T1000 (cell line): ENCODE results near the gene OR14C36.
"Not testable (repeated sequence)": the region's sequence is repeated elsewhere in the genome, so short reads cannot be mapped to it uniquely, and the experiment has no call there.

Experiments
- DNase-seq: peaks from one replicate; lab custom pipeline; 2025; ENCODE audit warnings: mixed read lengths; lab: John Stamatoyannopoulos, UW

The OR14C36 gene

GRCh38 chr1:248348475-248348874 is at the start of gene OR14C36:
TSS of gene OR14C36 (plus strand) at chr1:248348775. CDS start at chr1:248348775, 0 bp downstream.
- no peak for DNase-seq

DNA sequence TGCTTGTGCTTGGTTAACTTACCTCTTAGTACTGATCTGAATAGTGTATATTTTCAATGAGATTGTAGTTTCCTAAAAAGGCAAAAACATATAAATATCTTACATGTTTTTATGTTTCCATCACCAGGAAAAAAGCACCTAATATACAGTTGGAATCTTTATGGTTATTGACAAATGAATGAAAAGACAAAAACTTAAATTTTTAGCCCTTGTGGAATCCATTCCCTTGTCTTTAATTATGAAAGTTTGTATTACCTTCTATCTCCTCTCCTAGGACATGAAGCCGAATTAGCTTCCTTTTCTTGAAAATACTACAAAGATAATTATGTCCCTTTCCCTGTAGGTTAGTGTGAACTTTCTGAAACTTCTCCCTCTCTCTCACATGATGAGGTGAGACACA is 45.3 kb upstream of the OR14C36 start, which contains the start of gene OR2T12:
Gene OR2T12, minus strand, starts transcription at position 101 of the 400 bp plus-strand sequence. CDS start 7,846 bp downstream, outside the sequence.
- DNase-seq: no peak

GRCh38 chr1:248305672-248306071 is 42.9 kb upstream of the OR14C36 start:
- DNase-seq: not testable (repeated sequence)

- DNase-seq: no peak
Measured at GRCh38 chr1:248306103-248306502, 42.5 kb upstream of the OR14C36 start.

GRCh38 chr1:248306740-248307139 is 41.8 kb upstream of the OR14C36 start:
- not testable (repeated sequence) for DNase-seq

GRCh38 chr1:248316796-248317195 is 31.8 kb upstream of the OR14C36 start:
- no peak for DNase-seq

DNA sequence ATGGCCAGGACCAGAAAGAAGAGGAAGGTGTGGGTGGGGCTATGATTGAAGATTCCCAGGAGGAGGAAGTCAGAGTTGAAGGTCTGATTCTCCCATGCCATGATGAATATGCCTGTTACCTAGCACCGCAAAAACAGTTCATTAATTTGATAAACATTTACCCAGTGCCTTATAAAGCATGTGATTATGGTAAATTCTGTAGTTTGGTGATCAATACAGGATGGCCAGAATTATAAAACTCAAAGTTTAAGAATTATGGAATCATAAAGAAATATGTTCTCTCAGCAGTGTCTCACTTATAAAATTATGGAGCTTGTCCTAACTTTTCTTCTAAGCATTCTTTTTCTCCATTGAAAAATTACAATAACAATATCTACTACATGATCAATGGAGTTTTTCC is 24.1 kb upstream of the OR14C36 start, which contains the start of gene OR2M7:
Gene OR2M7, minus strand, starts transcription at position 101 of the 400 bp plus-strand sequence. Its CDS starts 0 bp downstream, at position 101.
- DNase-seq: no peak

GRCh38 chr1:248343451-248343850 is 5.1 kb upstream of the OR14C36 start:
- DNase-seq: no peak

DNA sequence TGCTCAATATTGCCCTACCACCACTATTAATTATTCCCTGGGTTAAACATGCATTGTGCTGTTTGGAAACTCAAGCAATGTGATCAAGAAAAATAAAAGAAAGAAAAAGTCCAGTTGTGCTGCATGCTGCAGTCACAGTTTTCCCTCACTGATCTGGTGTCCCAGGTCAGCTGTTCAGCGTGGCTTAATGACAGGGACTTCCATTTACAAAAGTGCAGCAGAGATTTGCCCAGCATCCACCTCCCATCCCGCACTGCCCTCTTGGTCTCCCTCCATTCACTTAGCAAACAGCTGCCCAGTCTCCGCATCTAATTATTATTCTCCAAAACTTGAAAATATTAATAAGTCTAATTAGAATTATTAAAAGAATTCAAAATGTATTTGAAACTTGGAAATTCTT is 10.8 kb downstream of the OR14C36 start:
- DNase-seq: no peak

GRCh38 chr1:248361121-248361715 is 12.6 kb downstream of the OR14C36 start, which contains the start of gene OR2T4:
TSS of gene OR2T4 (plus strand) at chr1:248361665. CDS start at chr1:248361665, 0 bp downstream.
- no peak for DNase-seq

DNA sequence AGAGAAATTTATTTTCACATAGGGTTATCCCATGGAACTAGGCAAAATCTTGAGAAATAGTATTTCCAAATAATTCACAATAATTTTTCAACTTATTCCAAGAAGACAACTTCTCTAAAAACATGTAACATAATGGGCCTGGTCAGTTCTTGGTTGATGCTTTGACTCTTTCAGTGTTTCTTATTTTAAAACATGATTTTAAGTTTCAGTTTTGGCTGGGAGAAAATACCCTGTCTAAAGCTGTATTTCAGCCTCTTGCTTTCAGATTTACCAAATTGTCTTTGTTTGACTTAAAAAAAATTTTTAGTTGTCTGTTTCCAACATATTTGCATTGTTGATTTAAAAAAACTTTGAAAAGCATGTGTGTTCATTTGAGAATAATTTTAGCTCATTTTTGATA is 18.0 kb downstream of the OR14C36 start:
- DNase-seq: no peak

DNA sequence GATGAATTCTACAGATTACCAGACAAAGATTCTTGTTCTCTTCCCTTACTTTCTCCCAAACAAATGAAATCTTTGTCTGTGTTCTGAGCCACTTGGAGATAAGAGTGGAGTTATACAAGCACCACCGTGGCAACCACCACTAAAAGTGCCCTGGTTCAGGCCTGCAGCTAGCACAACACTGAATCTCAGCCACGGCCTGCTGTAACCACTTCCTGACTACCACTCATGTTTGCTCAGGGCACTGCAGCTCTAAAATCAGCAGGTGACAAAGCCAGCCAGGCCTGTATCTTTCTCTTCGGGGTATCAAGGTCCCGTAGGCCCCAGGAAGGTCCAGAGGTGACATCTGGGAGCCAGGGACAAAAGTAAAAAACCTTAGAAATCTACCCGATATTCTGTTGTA is 23.8 kb downstream of the OR14C36 start:
- DNase-seq: no peak

DNA sequence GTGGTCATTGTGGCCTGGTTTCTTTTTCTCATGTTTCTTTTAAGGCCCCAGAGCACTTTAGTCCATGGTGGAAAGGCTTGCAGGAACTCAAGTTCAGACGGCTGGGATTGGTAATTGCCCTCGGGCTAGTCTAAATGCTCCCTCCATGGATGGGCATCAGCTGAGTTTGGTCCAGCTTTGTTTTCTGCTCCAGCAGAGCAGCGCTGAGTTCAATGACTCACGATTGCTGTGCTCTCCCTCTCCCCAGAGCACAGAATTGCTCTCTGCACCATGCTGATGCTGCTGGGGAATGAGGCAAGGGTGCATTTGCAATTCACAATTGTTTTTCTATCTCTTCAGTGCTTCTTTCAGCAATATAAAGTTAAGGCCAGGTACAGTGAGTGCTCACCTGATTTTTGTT is 25.2 kb downstream of the OR14C36 start:
- DNase-seq: peak; percentile 16

GRCh38 chr1:248375446-248375845 is 26.9 kb downstream of the OR14C36 start, which contains the start of gene OR2T6:
TSS of gene OR2T6 (plus strand) at chr1:248375746. CDS start at chr1:248387609, 11,863 bp downstream.
- no peak for DNase-seq

DNA sequence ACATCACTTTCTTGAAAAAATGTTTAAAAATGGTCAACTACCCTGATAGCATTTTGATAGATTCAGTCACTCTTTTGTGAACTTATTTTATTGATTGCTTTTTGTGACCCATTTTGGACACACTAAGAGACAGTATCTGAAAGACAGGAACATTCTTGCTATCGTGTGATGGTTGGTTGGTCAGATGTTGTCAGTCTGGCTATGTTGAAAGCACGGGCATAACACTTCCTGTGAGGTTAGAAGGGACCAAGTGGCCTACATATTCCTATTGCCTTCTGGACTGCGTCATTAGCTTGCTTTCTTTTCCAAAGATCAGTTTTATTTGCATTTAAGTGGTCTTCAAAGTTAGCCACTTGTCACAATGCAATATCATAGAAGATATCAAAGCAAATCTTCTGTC is 28.3 kb downstream of the OR14C36 start:
- DNase-seq: no peak

DNA sequence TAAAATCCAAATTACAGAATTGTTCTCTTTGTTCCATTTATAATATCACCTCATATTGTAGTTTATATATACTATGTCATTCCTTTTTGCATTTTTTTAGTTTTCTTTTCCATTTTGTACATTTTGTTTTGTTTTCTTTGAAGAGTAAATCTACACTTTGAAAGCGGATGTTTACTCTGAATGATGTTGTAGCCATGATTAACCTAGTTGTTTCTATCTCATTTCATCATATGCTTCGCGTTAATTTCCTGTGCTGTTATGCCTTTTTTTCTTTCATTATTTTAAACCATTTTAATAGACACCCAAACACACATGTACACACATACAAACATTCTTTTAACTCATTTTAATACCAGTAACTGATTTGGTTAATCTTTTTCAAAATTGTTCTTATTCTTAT is 32.3 kb downstream of the OR14C36 start:
- DNase-seq: no peak

- DNase-seq: no peak
Measured at GRCh38 chr1:248388426-248388825, 39.9 kb downstream of the OR14C36 start.

GRCh38 chr1:248393050-248393449 is 44.5 kb downstream of the OR14C36 start:
- no peak for DNase-seq
